HG02623 (cell line): ENCODE data around the gene CLSTN2.

Experiments
- ATAC-seq: cut with Tn5 transposase; IDR thresholded peaks from one replicate; pipeline ENCODE4 v1.9.1; 2021; ENCODE audit warnings: moderate library complexity; ENCODE audit not compliant: unreplicated experiment

CLSTN2 gene

GRCh38 chr3:140219923-140220452 is 285.0 kb downstream of the CLSTN2 start:
- ATAC-seq = no peak

- no peak for ATAC-seq
These were observed 288.2 kb downstream of the CLSTN2 start for GRCh38 chr3:140223197-140223596.

- no peak for ATAC-seq
These were observed 288.6 kb downstream of the CLSTN2 start for GRCh38 chr3:140223631-140224030.

GRCh38 chr3:140224307-140224706 is 289.3 kb downstream of the CLSTN2 start:
- no peak for ATAC-seq

GRCh38 chr3:140225996-140226395 is 291.0 kb downstream of the CLSTN2 start:
- ATAC-seq = no peak

GRCh38 chr3:140233702-140234101 is 298.7 kb downstream of the CLSTN2 start:
- no peak for ATAC-seq

- ATAC-seq = no peak
These were observed 299.3 kb downstream of the CLSTN2 start for GRCh38 chr3:140234256-140234655.

GRCh38 chr3:140236836-140237501 is 302.0 kb downstream of the CLSTN2 start:
- ATAC-seq = no peak

GRCh38 chr3:140238646-140239314 is 303.8 kb downstream of the CLSTN2 start:
- no peak for ATAC-seq

- no peak for ATAC-seq
These were observed 307.9 kb downstream of the CLSTN2 start for GRCh38 chr3:140242818-140243276.

GRCh38 chr3:140243575-140243974 is 308.6 kb downstream of the CLSTN2 start:
- no peak for ATAC-seq

- no peak for ATAC-seq
These were observed 309.9 kb downstream of the CLSTN2 start for GRCh38 chr3:140244893-140245292.

GRCh38 chr3:140246578-140246977 is 311.6 kb downstream of the CLSTN2 start:
- ATAC-seq = no peak

- ATAC-seq = no peak
These were observed 312.8 kb downstream of the CLSTN2 start for GRCh38 chr3:140247775-140248174.

GRCh38 chr3:140249188-140249587 is 314.2 kb downstream of the CLSTN2 start:
- ATAC-seq = no peak

GRCh38 chr3:140250010-140250855 is 315.2 kb downstream of the CLSTN2 start:
- no peak for ATAC-seq

- ATAC-seq = no peak
These were observed 316.0 kb downstream of the CLSTN2 start for GRCh38 chr3:140250945-140251344.

GRCh38 chr3:140251678-140252077 is 316.7 kb downstream of the CLSTN2 start:
- ATAC-seq = no peak

GRCh38 chr3:140252812-140253656 is 318.0 kb downstream of the CLSTN2 start:
- no peak for ATAC-seq

- no peak for ATAC-seq
These were observed 323.3 kb downstream of the CLSTN2 start for GRCh38 chr3:140258222-140258724.
